Measurements from ENCODE around the gene ALK.

The ALK gene

DNA sequence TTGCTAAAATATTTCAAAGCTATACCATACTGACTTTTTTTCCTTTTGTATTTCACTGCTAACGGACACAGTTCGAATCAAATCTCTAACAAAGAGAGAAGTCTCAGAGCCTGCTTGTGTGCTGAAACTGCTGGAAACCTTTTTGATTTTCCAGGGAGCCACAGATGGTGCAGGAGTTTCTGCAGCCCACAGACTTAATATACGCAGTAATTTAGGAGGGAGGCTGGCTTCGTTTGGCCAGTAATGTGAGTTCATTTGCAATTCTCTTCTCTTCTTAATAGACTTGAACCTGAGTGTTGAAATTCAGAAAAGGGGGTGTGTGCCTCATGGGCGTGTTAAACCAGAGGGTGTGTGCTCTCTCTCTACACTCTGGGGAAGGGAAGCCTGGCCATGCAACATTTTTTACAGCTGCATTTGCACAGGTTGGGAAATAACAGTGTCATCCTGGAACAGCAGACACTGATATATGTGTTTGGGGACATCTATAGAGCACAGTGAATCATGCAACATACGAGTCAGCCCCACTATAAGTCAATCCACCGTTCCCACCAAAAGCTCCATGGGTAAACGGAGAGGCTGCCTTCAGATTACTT is 473.2 kb downstream of the ALK start:
- no peak for DNase-seq (ENCODE audit: low spot score)

DNA sequence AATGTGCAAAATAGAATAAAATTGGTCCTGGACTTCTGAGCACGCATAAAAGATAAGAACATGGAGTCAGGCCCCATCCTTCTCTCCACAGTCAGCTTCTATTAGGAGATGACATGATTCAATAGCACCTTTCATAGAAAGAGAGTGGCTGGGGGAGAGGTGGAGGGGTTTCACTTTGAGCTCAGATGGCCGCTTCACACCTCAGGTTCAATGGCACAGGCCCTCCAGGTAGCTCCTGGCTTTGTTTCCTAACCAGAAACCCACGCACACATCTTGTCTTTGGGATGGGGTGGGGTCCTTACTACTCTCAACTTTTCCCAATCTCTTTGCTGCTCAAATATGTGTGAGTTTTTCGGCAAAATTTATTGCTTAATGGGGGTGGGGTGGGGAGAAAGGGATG is 473.9 kb downstream of the ALK start:
- DNase-seq (ENCODE audit: low spot score), result no peak

DNA sequence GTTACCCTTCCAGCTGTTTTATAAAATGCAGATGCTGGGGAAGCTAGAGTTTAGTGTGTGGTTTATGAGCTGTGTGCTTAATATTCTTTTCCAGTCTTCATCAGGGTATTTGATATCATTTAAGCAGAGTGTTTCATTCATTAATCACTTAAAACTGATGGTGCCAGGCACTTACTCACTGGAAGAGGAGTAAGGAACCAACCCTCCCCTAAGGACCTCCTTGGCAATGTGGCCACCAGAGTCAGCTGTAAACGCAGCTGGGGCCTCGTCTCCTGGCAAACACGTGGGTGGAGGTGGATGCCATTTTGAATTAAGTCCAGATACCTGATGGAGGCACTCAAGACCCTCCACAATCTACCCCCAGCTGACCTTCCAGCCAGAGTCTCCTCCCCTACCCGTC is 474.5 kb downstream of the ALK start:
- no peak for DNase-seq (ENCODE audit: low spot score)

DNA sequence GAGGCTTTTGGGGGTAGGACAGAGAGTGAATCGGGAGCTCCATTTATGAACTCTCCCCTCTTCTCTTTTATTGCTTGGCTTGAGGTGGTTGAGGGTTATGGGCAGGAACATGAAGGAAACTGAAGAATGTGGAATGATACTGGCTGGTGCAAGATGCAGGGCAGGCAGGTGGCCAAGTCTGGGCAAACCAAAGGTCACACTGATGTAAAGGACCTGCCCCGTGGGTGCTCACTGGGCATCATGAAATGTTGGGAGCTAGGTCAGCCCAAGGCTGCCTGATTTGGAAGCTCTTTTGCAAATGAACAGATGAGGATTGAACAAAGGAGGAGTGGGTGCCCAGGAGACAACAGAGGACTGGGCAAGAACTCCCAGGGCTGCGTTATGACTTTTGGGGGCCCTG is 477.2 kb downstream of the ALK start:
- DNase-seq (ENCODE audit: low spot score), result no peak

DNA sequence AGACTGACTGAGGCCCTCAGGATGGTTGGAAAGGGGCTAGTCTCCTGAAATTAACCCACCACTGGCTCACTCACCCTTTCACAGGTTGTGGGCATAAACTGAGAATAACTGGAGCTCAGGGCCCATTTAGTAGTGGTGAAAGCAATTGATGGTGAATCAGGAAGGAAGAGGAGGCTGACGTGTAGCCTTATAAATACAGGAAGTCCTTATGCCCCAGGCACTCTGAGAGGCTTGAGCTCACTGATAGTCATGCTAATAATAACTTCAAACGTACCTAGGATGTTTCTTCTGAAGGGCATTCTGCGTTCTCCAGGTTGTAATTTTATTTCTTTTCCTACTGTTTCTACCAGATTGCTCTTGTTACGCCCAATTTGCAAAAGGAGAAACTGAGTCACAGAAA is 477.8 kb downstream of the ALK start:
- DNase-seq (ENCODE audit: low spot score), result no peak

DNA sequence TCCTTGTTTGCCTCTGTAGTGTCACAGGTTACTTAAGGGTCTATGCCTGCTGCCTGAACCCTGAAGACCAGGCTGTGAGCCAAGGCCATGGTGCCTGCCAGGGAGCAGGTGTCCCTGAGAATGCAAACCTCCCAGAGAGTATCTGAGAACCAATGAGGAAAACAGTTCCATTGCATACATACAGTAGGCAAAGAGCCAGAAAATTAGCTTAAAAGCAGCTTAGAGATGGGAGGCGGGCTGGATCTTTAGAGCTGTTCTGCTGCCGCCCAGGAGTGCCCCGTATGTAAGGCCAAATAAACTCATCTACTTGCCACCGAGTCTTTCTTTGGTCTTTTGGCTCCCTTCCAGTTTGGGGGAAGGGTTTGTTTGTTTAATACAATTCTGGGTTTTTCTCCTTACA is 478.2 kb downstream of the ALK start:
- DNase-seq (ENCODE audit: low spot score), result no peak

DNA sequence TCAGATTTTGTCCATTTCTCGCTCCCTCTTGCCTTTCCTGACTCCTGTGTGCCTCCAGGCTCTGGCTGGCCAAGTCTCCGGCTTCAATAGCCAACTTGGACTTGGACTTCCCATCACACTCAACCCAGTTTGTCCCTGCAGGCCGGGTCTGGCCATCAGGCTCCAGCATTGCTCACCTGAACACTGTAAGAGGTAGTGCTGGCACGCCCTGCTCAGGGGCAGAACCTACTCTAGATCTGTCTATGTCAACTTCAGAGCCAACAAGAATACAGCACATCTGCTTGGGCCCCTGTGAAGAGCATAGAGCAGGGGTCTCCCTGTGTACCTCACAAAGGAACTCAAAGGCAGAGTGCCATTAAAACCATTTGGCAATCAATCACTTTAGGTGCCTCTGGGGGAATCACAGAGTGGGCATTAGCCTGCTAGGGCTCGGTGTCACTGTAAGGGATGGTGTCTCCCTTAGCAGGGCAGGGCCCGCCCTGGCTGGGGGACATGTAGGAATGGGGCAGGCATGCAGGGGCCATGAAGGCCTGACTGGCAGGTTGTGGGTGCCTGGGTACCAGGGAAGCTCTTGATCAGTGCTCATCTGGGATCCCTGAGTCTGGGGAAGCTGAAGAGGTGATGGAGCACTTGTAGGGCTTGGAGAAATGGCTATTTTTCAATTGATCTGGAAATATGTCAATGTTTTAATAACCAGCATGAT is 480.3 kb downstream of the ALK start:
- no peak for DNase-seq (ENCODE audit: low spot score)

DNA sequence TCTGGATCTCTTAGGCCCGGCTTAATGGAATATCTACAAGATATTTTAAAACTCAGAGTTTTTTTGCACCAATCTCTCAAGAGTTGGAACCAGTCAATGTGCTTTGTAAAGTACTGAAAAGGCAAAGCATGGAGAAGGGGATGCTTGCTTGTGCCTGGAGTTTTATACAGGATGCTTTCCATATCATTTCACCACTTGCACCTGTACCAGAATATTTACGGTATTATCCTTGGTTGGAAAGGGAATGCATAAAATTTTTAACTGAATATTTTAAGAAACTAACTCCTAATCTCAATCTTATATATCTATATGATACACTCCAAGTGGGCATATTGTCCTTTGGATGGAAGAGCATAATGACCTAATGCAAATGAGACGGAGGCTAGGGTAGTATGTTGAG is 487.5 kb downstream of the ALK start:
- DNase-seq (ENCODE audit: low spot score), result no peak

DNA sequence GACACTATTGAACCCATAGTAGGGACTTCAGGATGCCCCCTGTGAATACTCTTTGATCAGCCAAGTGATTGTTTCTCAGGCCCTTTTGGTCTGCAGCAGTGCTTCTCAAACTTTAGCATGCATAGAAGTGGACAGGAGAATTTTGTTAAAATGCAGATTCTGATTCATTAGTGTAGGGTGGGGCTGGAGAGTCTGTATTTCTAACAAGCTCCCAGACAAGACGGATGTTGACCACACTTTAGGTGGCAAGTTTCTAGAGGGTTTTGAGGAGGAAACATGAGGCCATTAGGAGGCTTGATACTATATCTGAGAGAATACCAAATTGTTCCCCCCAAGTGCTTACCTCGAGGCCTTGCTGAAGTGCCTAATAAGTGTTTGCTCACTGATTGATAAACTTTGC is 488.3 kb downstream of the ALK start:
- DNase-seq (ENCODE audit: low spot score), result no peak

DNA sequence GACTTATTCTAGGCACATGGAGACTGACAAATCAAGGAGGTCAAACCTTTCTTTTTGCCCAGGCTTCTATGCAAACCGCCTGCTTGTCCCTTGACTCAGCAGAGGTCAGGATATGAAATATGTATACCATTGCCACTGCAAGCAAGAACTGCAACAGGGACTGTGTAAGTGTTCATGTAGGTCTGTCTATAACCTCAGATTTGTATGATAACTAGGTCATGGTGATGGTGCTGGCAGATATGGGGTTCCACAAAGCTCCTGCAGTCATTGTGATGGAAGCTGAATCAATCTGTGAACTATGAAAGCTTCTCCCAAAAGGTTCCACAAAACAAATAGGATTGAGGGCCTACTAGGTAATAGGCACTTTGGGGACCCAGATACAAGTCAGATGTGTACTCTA is 489.9 kb downstream of the ALK start:
- no peak for DNase-seq (ENCODE audit: low spot score)

DNA sequence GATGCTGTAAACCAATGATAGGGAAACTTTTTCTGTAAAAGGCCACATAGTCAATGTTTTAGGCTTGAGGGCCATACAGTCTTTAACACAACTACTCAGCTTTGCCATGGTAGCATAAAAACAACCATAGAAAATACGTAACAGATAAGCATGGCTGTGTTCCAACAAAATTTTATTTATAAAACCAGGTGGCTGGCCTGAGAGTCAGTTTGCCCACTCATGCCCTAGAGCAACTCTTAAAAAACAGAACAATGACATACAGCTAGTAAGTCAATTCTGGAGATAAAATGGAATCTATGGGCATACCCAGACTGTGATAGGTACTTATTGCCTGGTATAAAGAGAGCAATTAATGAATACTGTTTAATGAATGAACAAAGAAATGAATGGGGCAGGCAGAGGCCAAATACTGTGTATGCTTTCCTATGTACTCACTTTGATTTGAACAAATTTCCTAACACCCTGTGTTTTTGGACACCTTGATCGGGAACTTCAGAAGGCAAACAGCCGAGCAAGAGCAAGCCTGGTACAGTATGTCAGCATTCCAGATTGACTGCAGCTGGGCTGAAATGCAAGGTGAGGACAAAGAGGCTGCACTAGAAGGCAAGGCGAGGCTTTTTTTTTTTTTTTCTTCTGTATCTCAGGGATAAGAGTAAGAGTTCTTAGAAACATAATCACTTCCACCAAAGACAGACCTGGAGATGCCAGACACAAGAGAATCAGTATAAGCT is 490.8 kb downstream of the ALK start:
- no peak for DNase-seq (ENCODE audit: low spot score)

DNA sequence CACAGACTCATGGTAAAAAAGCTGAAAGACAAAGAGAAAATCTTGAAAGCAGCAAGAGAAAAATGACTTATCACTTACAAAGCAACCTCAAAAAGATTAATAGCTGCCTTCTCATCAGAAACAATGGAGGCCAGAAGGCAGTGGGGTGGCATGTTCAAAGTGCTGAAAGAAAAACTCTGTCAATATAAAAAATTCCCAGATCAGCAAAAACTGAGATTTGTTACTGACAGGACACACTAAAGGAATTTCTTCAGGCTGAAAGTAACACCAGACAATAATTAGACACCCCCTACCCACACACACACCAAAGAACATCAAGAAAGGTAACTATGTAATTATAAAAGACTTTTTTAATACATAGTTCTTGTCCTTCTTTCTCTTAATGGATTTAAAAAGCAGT is 495.0 kb downstream of the ALK start:
- no peak for DNase-seq (ENCODE audit: low spot score)

DNA sequence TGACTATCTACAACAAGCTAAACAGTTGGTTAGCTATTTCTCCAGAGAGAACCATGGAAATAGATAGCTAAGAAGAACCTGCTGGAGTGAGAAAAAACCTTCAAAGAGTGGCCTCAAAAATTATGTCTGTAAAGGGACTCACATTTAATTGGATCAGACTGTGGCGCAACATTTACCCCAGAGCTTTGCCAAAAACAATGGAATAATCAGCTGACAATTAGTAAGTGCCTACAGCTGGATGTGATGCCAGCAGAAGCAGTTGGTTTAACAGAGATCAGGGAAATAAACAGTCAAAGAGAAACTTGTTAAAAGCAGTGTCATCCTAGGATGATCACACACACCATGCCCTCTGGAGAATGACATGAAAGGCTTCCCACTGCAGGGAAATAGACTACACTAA is 495.5 kb downstream of the ALK start:
- DNase-seq (ENCODE audit: low spot score), result no peak

DNA sequence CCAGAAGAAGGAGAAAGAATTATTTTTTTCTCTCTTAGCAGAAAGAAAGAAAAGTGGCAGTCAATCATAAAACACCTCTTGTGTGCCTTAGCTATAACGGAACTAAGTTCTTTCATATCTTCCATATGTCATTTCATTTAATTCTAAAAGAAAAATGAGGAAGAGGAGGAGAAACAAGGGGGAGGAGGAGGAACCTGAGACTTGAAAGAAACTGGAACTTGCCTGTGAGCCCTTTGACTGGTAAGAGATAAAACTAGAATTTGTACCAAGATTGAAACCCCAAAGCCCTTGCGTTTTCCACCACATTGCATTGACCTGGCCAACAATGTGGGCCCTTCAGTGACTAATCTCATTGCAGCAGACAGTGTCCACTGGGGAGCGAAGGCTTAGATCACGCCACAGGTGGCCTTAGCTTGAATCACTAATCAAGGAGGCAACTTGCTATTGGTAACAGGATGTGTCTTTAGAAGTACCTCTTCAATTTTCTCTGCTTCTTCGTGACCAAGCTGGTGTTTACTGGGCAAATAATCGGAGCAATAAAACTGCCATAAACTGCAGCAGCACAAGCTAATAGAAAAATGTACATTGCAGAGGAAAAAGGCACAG is 498.2 kb downstream of the ALK start:
- no peak for DNase-seq (ENCODE audit: low spot score)

DNA sequence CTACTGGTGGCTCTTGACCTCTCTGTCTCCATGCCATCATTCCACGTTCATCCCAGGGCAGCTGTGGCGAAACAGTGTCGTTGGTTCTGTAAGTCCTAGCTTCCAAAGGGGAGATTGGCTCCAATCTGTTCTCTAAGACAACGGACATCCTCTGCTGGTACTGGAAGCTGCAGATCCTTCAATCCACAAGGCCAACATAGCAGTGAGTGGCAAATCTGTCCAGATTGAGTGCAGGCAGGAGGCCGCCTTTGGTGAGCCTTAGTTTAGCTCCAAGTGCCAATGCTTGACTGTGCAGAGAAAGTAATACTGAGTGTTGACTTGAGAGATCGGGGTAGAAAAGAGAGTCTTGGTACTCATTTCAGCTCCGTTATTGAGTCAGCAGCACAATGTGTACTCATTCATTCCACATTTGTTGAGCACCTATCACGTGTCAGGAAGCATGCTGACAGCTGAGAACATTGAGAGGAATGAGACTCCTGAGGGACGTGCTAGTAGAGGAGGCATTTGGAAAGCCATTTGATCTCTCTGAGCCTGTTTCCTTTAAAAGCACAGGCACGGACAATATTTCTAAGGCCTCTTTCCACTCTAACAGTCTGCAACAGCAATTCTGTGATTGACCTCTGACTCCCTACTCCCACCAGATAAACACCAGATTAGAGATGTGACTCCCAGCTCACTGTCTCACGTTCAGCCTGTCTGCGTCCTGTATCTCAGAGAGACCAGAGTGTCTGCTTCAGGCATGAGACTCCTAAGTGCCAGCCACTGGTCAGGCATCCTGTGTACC is 500.2 kb downstream of the ALK start:
- peak; percentile 80 for DNase-seq (ENCODE audit: low spot score)

DNA sequence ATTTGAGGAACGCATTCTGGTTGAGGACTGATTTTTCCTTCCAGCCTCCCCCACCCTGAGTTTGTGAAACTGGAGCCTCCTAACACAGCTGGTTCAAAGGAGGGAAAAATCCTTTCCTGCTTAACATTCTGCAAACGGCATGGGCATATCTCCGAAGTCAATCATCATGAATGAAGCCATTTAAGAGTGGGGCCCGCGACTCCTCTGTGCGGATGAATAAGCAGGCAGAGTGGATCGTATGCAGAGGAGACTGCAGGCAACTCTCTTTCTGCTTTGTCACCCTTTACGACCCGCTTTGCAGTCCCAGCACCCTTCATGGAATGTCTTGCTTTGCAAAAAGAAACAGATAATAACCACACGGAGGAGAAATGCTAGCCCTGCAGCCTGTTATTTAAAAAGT is 500.9 kb downstream of the ALK start:
- DNase-seq (ENCODE audit: low spot score), result no peak

DNA sequence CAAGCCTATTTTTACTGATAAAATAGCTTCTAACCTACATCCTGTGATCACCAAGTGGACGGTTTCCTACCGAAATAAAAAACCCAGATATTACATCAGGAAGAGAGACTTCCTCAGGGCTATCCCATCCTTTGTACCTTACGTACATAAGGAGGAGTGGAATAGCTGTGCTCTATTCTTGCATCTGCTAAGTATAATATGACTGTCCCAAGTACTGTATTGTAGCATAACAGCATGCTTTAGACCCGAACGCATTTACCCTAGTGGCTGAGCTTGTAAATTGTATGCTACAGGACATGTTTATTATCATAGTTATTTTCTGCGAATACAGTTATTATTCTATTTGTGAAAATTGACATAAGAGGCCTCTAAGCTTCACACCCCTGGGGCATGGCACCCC is 503.8 kb downstream of the ALK start:
- DNase-seq (ENCODE audit: low spot score), result no peak

DNA sequence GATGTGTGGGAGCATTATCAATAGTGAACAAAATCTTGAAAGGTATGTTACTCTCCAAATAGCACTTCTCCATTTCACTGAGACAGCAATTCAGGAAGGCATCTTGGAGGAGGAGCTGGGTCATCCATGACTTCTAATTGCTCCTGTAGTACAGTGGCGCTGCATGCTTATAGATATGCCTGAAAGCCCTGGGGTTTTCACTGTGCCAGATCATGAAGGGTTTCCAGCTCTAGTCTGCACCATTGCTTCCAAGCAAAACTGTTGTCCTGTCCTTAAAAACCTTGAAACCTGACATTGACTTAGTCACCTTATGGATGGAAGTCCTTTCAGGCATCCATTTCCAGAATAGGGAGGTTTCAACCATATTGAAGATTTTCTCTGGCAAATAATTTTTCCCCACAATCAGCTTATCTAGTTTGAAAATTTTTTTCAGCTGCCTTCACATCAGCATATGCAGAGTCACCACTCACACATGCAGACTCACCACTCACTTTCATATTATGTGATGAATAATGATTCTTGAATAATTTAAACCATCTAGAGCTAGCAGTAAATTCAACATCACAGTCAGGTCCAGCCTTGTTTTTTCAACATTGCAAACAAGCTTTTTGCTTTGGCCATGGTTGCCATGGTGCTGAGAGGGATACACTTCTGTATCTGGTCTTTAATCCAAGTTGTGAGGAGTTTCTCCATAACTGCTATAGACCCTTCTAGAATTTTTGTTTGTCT is 509.0 kb downstream of the ALK start:
- DNase-seq (ENCODE audit: low spot score), result no peak

DNA sequence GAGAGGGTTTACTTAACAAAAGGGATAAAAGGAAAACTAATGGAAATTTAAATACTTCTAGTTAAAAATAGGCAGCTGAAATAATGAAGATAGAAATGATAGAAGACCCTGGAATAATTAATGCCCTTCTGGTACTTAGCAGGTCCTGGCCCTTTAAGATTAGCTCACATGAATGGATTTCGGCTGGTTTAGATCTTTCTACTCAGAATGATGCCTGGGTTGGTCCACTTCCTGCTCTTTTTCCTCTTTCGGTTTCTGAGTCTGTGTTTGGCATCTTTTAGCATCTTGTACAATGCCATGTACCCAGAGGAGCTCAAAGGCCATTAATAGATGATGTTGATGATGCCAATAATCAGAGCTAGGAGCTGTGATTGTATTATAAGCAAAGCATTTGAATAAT is 515.7 kb downstream of the ALK start:
- DNase-seq (ENCODE audit: low spot score), result no peak

DNA sequence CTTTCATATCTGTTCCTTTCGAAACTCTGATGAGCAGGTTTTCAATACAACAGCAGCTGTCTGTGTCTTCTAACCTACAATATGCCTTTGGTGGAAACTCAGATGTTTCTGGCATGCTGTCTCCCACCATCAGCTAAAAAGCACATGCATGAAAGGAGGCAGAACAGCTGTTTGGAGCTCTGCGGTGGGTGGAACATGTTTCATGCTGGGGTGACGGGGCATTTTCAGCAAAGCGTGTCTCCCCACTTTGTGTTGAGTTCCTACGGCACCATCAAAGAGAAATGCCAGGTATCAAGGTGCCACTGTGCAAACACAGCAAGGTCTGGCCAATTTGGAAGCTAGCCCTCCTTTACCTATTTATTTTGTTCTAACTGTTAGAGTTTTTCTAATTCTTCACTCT is 516.1 kb downstream of the ALK start:
- DNase-seq (ENCODE audit: low spot score), result no peak

DNA sequence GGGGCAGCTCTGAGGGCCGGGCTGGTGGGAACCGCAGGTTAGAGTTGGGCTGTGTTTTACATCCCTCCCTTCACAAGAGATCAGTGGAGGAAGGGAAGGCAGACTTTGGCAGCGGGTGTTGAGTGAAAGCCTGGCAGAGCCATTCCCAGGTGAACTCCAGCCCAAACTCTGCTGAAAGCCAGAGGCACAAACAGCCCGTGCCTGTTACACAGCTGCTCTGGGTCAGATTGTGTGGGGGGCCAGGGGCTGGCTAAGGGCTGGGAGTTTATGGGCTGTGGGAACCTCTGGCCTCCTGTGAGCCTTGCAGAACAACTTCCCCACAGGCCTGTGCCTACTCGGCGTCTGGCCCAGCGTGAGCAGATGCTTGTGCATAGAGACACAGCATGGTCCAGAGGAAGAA is 519.4 kb downstream of the ALK start:
- DNase-seq (ENCODE audit: low spot score), result no peak

Data from cerebellar cortex (tissue), 1 donor.